ENCODE measurements around the gene CALML3. TPM values are rescaled to one million over a fixed set of nuclear protein-coding genes. Genes with fewer than 3 reads are reported as not detected.

The CALML3 gene
- total and polyA plus RNA-seq, 2 donors (not counting 1 experiment from before 2014, with no cell fraction given), result not detected

DNA sequence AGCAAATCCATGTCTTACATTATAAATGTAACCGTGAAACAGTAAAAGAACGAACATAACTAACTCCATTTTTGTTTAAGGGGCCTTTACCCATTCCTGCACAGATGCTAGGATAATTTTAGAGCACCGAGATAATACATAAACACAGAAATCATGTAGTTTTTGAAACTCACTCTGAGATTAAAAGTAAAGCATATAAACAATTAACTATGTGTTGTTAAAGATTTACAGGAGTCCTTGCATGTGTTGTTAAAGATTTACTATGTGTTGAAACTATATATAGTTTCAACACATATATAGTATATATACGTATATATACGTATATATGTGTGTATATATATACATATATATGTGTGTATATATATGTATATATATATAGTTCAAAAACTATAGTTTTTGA lies 7.2 kb upstream of the CALML3 start:
- no peak overlapping the region for H3K9ac ChIP-seq (ENCODE audit: low read length)
- no peak overlapping the region for H3K27ac ChIP-seq (ENCODE audit: low read length in 2 of 2)
- H3K9me3 ChIP-seq (ENCODE audit: control extremely low read depth in 1 of 3, control insufficient read depth in 2 of 3, insufficient read depth in 1 of 3, low read length in 2 of 3), result no peaks in the 10 kb centered on the region
- no peak overlapping the region for H3K4me2 ChIP-seq (replicated peaks; ENCODE audit: low read depth, low read length, poor library complexity, severe bottlenecking)
- Mint-ChIP-seq H3K4me1 (no peaks in the 10 kb centered on the region), H3K27ac (no peak overlapping the region), H3K9me3 (ENCODE audit: insufficient read depth) (no peaks in the 10 kb centered on the region), H3K27me3 (peaks cover 13% of the 10 kb centered on the region), H3K4me3 (no peak overlapping the region)
- no peak for DNase-seq
- no peaks in the 10 kb centered on the region for H4K20me1 ChIP-seq (ENCODE audit: control insufficient read depth, insufficient read depth, low read length, poor library complexity, severe bottlenecking)
- WGBS (ENCODE audit: insufficient coverage), result no CpG with 5 or more reads among the region's 5 CpGs
- H3K27me3 ChIP-seq (replicated peaks in 1 of 4; ENCODE audit: control extremely low read depth in 1 of 4, control insufficient read depth in 3 of 4, insufficient read depth in 4 of 4, low read length in 3 of 4), result peaks cover 0 to 2% (median 0%) of the 10 kb centered on the region in 4 experiments
- TF ChIP-seq EZH2 (IDR thresholded peaks at IDR 0.05; ENCODE audit: borderline replicate concordance, insufficient read depth, low read depth, low read length, poor library complexity, severe bottlenecking), result no peak
- TF ChIP-seq, protein P1, sequence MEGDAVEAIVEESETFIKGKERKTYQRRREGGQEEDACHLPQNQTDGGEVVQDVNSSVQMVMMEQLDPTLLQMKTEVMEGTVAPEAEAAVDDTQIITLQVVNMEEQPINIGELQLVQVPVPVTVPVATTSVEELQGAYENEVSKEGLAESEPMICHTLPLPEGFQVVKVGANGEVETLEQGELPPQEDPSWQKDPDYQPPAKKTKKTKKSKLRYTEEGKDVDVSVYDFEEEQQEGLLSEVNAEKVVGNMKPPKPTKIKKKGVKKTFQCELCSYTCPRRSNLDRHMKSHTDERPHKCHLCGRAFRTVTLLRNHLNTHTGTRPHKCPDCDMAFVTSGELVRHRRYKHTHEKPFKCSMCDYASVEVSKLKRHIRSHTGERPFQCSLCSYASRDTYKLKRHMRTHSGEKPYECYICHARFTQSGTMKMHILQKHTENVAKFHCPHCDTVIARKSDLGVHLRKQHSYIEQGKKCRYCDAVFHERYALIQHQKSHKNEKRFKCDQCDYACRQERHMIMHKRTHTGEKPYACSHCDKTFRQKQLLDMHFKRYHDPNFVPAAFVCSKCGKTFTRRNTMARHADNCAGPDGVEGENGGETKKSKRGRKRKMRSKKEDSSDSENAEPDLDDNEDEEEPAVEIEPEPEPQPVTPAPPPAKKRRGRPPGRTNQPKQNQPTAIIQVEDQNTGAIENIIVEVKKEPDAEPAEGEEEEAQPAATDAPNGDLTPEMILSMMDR (IDR thresholded peaks at IDR 0.05), result no peak
- H2AFZ ChIP-seq (ENCODE audit: insufficient read depth, low read depth, low read length, poor library complexity, severe bottlenecking), result no peak overlapping the region
- H3K79me2 ChIP-seq (ENCODE audit: control insufficient read depth, insufficient read depth, low read length), result no peaks in the 10 kb centered on the region
- no peaks in the 10 kb centered on the region for H3K4me1 ChIP-seq (ENCODE audit: control insufficient read depth in 2 of 2, insufficient read depth in 2 of 2, low read length in 2 of 2)
- ATAC-seq (ENCODE audit: low read depth), result no peak
- H3K36me3 ChIP-seq (replicated peaks in 1 of 2; ENCODE audit: control extremely low read depth in 1 of 2, control insufficient read depth in 1 of 2, extremely low read depth in 1 of 2, insufficient read depth in 2 of 2, low read length in 1 of 2), result no peaks in the 10 kb centered on the region
- POLR2A ChIA-PET, result no interaction called here
- intact Hi-C loops (cut with micrococcal nuclease), result no loop called here
- no peak overlapping the region for H3K4me3 ChIP-seq (ENCODE audit: control extremely low read depth in 1 of 5, extremely low read depth in 1 of 5, insufficient read depth in 1 of 5, low read depth in 2 of 5, low read length in 4 of 5)
- CTCF ChIA-PET, result no interaction called here

DNA sequence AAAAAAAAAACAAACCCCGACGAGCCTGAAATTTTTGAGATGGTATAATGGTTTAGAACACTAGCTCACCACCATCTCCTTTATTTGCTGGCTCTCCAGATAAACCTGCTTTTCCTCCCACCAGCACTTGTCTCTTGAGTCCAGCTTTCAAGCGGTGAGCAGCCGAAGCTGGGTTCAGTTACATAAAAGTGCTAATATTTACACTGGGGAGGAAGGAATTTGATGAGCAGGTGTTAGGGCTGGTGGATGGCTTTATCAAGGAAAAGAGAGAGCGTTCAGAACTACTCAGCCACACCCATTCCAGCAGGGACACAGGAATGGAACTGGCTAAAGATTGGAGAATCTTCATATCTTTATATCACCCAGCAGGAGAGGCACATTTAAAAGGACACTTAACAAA lies 6.6 kb upstream of the CALML3 start:
- H3K4me3 Mint-ChIP-seq, result no peak overlapping the region
- Histone ChIP-seq H3K4me2 (replicated peaks; ENCODE audit: low read depth, low read length, poor library complexity, severe bottlenecking) (no peak overlapping the region), H3K4me3 (ENCODE audit: control extremely low read depth in 1 of 5, extremely low read depth in 1 of 5, insufficient read depth in 1 of 5, low read depth in 2 of 5, low read length in 4 of 5) (no peak overlapping the region), H3K27ac (ENCODE audit: low read length in 2 of 2) (no peak overlapping the region), H3K27me3 (replicated peaks in 1 of 4; ENCODE audit: control extremely low read depth in 1 of 4, control insufficient read depth in 3 of 4, insufficient read depth in 4 of 4, low read length in 3 of 4) (peaks cover 0 to 2% (median 0%) of the 10 kb centered on the region in 4 experiments), H3K79me2 (ENCODE audit: control insufficient read depth, insufficient read depth, low read length) (no peaks in the 10 kb centered on the region), H2AFZ (ENCODE audit: insufficient read depth, low read depth, low read length, poor library complexity, severe bottlenecking) (no peak overlapping the region), H3K36me3 (replicated peaks in 1 of 2; ENCODE audit: control extremely low read depth in 1 of 2, control insufficient read depth in 1 of 2, extremely low read depth in 1 of 2, insufficient read depth in 2 of 2, low read length in 1 of 2) (no peaks in the 10 kb centered on the region), H3K9me3 (ENCODE audit: control extremely low read depth in 1 of 3, control insufficient read depth in 2 of 3, insufficient read depth in 1 of 3, low read length in 2 of 3) (no peaks in the 10 kb centered on the region), H3K9ac (ENCODE audit: low read length) (no peak overlapping the region), H3K4me1 (ENCODE audit: control insufficient read depth in 2 of 2, insufficient read depth in 2 of 2, low read length in 2 of 2) (no peaks in the 10 kb centered on the region), H4K20me1 (ENCODE audit: control insufficient read depth, insufficient read depth, low read length, poor library complexity, severe bottlenecking) (no peaks in the 10 kb centered on the region)
- H3K9me3 Mint-ChIP-seq (ENCODE audit: insufficient read depth), result no peaks in the 10 kb centered on the region
- H3K27ac Mint-ChIP-seq, result no peak overlapping the region
- no peaks in the 10 kb centered on the region for H3K4me1 Mint-ChIP-seq
- DNase-seq (no peak), ATAC-seq (ENCODE audit: low read depth) (no peak)
- intact Hi-C loops (cut with micrococcal nuclease), result no loop called here
- WGBS (ENCODE audit: insufficient coverage), result no CpG with 5 or more reads among the region's 5 CpGs
- ChIA-PET CTCF (no interaction called here), POLR2A (no interaction called here)
- TF ChIP-seq, protein P1 (IDR thresholded peaks at IDR 0.05), result no peak
- no peak for TF ChIP-seq EZH2 (IDR thresholded peaks at IDR 0.05; ENCODE audit: borderline replicate concordance, insufficient read depth, low read depth, low read length, poor library complexity, severe bottlenecking)
- H3K27me3 Mint-ChIP-seq, result peaks cover 13% of the 10 kb centered on the region

All from B cell (primary cell).